GM19238 (cell line): ENCODE data around the gene KCNAB2.

Experiments used
- DNase-seq: peaks from one replicate; pipeline ENCODE4 v3.0.0; 2011; ENCODE audit warnings: low spot score; ENCODE audit not compliant: insufficient read length

KCNAB2 gene

GRCh38 chr1:6095511-6096242 lies 50.0 kb downstream of the KCNAB2 start:
- DNase-seq = no peak

GRCh38 chr1:6096243-6097116 lies 50.8 kb downstream of the KCNAB2 start:
- no peak for DNase-seq

- no peak for DNase-seq
Measured at GRCh38 chr1:6097117-6097595, 51.5 kb downstream of the KCNAB2 start.

GRCh38 chr1:6097824-6098223 lies 52.1 kb downstream of the KCNAB2 start:
- DNase-seq = no peak

GRCh38 chr1:6098303-6099215 lies 52.9 kb downstream of the KCNAB2 start:
- DNase-seq = no peak

GRCh38 chr1:6099297-6099696 lies 53.6 kb downstream of the KCNAB2 start:
- no peak for DNase-seq

- DNase-seq = no peak
Measured at GRCh38 chr1:6099787-6100765, 54.4 kb downstream of the KCNAB2 start.

- DNase-seq = no peak
Measured at GRCh38 chr1:6100861-6101783, 55.4 kb downstream of the KCNAB2 start.

GRCh38 chr1:6101826-6102531 lies 56.3 kb downstream of the KCNAB2 start:
- DNase-seq = no peak

GRCh38 chr1:6102532-6102845 lies 56.8 kb downstream of the KCNAB2 start:
- no peak for DNase-seq

GRCh38 chr1:6103111-6103853 lies 57.6 kb downstream of the KCNAB2 start:
- no peak for DNase-seq

GRCh38 chr1:6103854-6104530 lies 58.3 kb downstream of the KCNAB2 start:
- no peak for DNase-seq

GRCh38 chr1:6104631-6105030 lies 58.9 kb downstream of the KCNAB2 start:
- no peak for DNase-seq

- no peak for DNase-seq
Measured at GRCh38 chr1:6105218-6105679, 59.6 kb downstream of the KCNAB2 start.

GRCh38 chr1:6105763-6106162 lies 60.1 kb downstream of the KCNAB2 start:
- DNase-seq = no peak

GRCh38 chr1:6106321-6106731 lies 60.6 kb downstream of the KCNAB2 start:
- DNase-seq = no peak

GRCh38 chr1:6106977-6107376 lies 61.3 kb downstream of the KCNAB2 start:
- DNase-seq = no peak
